ENCODE results near the gene LDB1.

- TF ChIP-seq CTCF (IDR thresholded peaks at IDR 0.05): no peak
- TF ChIP-seq EZH2 (IDR thresholded peaks at IDR 0.05): no peak
- TF ChIP-seq EZH2phosphoT487 (IDR thresholded peaks at IDR 0.05): no peak
Observed at GRCh38 chr10:102146971-102147428, 26.8 kb upstream of the LDB1 start.
